ENCODE results near the gene ESYT2.

The ESYT2 gene

GRCh38 chr7:158682456-158682855 is 146.9 kb downstream of the ESYT2 start:
- DNase-seq = no peak

Data from NCI-H1092 (cell line).